IPS-15b (cell line): ENCODE data around the gene TLR5.
"Not testable (repeated sequence)": the region's sequence is repeated elsewhere in the genome, so short reads cannot be mapped to it uniquely, and the experiment has no call there.

ENCODE experiments used
- H3K27me3 ChIP-seq: one replicate; pipeline ENCODE4 v1.6.1; 2013; ENCODE audit warnings: low read length; ENCODE audit not compliant: control insufficient read depth, insufficient read depth
- H3K36me3 ChIP-seq: one replicate; pipeline ENCODE4 v1.6.1; 2013; ENCODE audit warnings: low read length; ENCODE audit not compliant: control insufficient read depth, insufficient read depth
- H3K4me1 ChIP-seq: one replicate; pipeline ENCODE4 v1.6.1; 2013; ENCODE audit warnings: mild to moderate bottlenecking, low read length; ENCODE audit not compliant: control insufficient read depth, insufficient read depth
- H3K4me3 ChIP-seq: one replicate; pipeline ENCODE4 v1.5.1; 2013; ENCODE audit warnings: low read depth, low read length
- H3K9ac ChIP-seq: one replicate; pipeline ENCODE4 v1.6.1; 2013; ENCODE audit warnings: low read depth, mild to moderate bottlenecking, low read length
- H3K9me3 ChIP-seq: one replicate; pipeline ENCODE4 v1.6.1; 2013; ENCODE audit warnings: mild to moderate bottlenecking, low read length; ENCODE audit not compliant: control insufficient read depth, insufficient read depth

Gene TLR5

GRCh38 chr1:223175633-223176032 lies 32.6 kb upstream of the TLR5 start:
- Histone ChIP-seq H3K4me3 (no peak overlapping the region), H3K9me3 (no peaks in the 10 kb centered on the region), H3K4me1 (no peaks in the 10 kb centered on the region), H3K36me3 (no peaks in the 10 kb centered on the region), H3K9ac (no peak overlapping the region), H3K27me3 (no peaks in the 10 kb centered on the region)

DNA sequence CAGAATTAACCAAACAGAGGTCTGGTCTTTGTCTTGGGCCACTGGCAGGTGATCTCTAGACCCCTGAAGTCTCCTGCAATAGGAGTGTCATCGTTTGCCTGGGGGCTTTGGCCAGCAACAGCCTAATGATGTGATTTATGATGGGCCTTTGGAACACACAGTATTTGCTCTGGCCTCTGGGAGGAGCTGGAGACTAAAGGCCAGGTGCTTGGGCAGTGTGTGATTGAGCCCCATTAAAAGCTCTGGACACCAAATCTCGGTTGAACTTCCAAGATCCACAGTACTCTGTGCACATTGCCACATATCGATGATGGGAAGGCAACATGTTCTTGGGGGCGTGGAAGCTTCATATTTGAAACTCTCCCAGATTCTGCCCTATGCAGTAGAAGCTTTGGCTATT lies 32.0 kb upstream of the TLR5 start:
- no peak overlapping the region for H3K4me3 ChIP-seq
- H3K4me1 ChIP-seq, result no peaks in the 10 kb centered on the region
- H3K36me3 ChIP-seq, result no peaks in the 10 kb centered on the region
- no peaks in the 10 kb centered on the region for H3K9me3 ChIP-seq
- H3K9ac ChIP-seq, result no peak overlapping the region
- no peaks in the 10 kb centered on the region for H3K27me3 ChIP-seq

- H3K27me3 ChIP-seq, H3K4me3 ChIP-seq, H3K4me1 ChIP-seq, H3K9ac ChIP-seq, H3K36me3 ChIP-seq, H3K9me3 ChIP-seq: not testable (repeated sequence)
These were observed 26.4 kb upstream of the TLR5 start for GRCh38 chr1:223169458-223169857.

DNA sequence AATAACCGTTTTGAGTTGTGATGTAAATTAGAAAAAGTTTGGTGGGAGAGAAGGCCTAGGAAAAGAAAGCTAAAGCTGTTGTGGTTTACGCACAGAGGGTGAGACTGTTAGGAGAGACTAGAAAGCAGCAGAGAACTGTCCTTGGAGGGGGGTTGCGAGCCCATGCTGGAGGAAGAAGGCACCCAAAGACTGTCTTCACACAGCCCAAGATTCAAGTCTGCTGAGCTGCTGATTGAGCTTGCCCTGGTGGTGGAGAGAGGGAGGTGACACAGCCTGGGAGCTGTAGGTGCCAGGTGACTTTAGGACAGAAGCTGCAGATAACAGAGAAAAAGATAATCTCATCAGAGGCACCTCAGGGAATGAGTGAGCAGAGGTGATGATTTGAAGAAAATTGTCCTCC lies 18.3 kb upstream of the TLR5 start:
- H3K36me3 ChIP-seq, result no peaks in the 10 kb centered on the region
- peaks cover 2% of the 10 kb centered on the region for H3K27me3 ChIP-seq
- no peaks in the 10 kb centered on the region for H3K4me1 ChIP-seq
- no peak overlapping the region for H3K9ac ChIP-seq
- H3K4me3 ChIP-seq, result no peak overlapping the region
- H3K9me3 ChIP-seq, result no peaks in the 10 kb centered on the region

- Histone ChIP-seq H3K9me3 (no peaks in the 10 kb centered on the region), H3K27me3 (no peaks in the 10 kb centered on the region), H3K36me3 (no peaks in the 10 kb centered on the region), H3K4me3 (no peak overlapping the region), H3K4me1 (no peaks in the 10 kb centered on the region), H3K9ac (no peak overlapping the region)
These were observed 13.3 kb upstream of the TLR5 start for GRCh38 chr1:223156343-223156742.

- Histone ChIP-seq H3K9ac (no peak overlapping the region), H3K9me3 (no peaks in the 10 kb centered on the region), H3K36me3 (no peaks in the 10 kb centered on the region), H3K4me1 (no peaks in the 10 kb centered on the region), H3K27me3 (no peaks in the 10 kb centered on the region), H3K4me3 (no peak overlapping the region)
These were observed 12.1 kb upstream of the TLR5 start for GRCh38 chr1:223155153-223155552.

DNA sequence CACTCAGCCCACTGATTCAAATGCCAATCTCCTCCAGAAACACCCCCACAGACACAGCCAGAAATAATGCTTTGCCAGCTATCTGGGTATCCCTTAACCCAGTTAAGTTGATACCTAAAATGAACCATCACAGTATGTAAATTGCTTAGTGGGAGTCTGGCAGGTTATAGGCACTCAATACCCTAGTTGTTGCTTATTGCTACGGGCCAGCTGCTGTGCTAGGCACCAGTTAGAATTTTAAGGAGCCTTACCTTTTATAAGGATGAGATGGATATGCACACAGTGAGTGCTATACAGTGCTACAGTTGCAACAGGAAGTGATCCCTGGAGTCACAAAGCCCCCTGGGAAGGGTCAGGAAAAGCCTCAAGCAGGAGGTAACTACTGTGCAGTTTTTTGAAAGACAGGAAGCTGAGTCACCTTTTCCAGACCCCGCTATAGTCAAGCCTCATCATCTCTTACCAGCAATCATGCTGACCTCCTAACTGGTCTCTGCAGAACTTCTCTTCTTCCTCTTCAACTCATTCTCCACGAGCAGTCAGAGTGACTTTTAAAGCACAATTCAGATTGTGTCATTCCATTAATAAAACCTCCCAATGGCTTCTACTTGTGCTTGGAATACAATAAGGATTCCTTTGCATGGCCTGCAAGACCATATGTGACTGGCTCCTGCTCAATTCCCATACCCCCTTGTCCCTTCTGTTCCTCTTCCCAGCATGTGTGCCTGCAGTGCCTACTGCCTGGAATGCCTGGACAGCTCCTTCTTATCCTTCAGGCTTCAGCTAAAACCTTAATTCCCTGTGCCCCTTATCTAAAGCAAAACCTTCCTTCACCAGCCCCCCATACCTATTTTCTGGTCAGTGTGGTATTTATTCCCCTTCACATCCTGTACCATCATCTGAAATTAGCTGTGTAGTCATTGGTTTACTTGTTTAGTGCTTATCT lies 10.4 kb upstream of the TLR5 start:
- no peaks in the 10 kb centered on the region for H3K4me1 ChIP-seq
- H3K36me3 ChIP-seq, result no peaks in the 10 kb centered on the region
- no peak overlapping the region for H3K9ac ChIP-seq

DNA sequence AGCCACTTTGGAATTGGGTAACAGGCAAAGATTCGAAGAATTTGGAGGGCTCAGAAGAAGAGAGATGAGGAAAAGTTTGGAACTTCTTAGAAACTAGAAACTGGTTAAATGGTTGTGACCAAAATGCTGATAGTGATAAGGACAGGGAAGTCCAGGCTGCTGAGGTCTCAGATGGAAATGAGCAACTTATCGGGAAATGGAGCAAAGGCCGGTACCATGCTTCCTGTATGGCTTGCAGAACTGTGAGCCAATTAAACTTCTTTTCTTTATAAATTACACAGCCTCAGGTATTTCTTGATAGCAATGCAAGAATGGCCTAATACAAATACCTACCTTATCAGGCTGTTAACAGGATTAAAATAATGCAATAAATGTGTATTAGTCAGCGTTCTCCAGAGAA lies 9.4 kb upstream of the TLR5 start:
- Histone ChIP-seq H3K9ac (no peak overlapping the region), H3K9me3 (no peaks in the 10 kb centered on the region), H3K4me1 (no peaks in the 10 kb centered on the region), H3K36me3 (no peaks in the 10 kb centered on the region), H3K27me3 (peaks cover 2% of the 10 kb centered on the region), H3K4me3 (no peak overlapping the region)

More for the DNA sequence above, 10.4 kb upstream of the TLR5 start:
- Histone ChIP-seq H3K9me3 (no peaks in the 10 kb centered on the region), H3K4me3 (no peak overlapping the region), H3K27me3 (no peaks in the 10 kb centered on the region)

- Histone ChIP-seq H3K4me1 (no peaks in the 10 kb centered on the region), H3K27me3 (peaks cover 2% of the 10 kb centered on the region), H3K9ac (no peak overlapping the region), H3K9me3 (no peaks in the 10 kb centered on the region), H3K4me3 (no peak overlapping the region), H3K36me3 (no peaks in the 10 kb centered on the region)
These were observed 7.4 kb upstream of the TLR5 start for GRCh38 chr1:223150443-223150842.

DNA sequence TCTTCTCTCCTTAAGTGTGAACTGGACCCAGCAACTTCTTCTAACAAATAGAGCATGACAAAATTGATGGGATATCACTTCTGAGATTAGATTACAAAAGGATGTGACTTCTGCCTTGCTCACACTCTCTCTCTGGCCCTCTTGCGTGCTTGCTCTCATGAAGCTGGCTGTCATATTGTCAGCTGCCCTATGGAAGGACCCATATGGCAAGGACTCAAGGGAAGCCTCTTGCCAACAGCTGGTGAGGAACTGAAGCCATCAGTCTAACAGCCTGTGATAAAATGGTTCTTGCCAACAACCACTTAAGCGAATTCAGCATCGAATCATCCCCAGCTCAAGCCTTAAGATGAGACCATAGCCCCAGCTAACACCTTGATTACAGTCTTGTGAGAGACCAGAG lies 4.8 kb upstream of the TLR5 start:
- Histone ChIP-seq H3K9me3 (no peaks in the 10 kb centered on the region), H3K4me3 (no peak overlapping the region), H3K4me1 (peaks cover 5% of the 10 kb centered on the region), H3K9ac (no peak overlapping the region), H3K27me3 (peaks cover 19% of the 10 kb centered on the region), H3K36me3 (no peaks in the 10 kb centered on the region)

- H3K36me3 ChIP-seq, result no peaks in the 10 kb centered on the region
- peaks cover 5% of the 10 kb centered on the region for H3K4me1 ChIP-seq
These were observed 4.4 kb upstream of the TLR5 start for GRCh38 chr1:223147409-223147808.

GRCh38 chr1:223146745-223147144 lies 3.7 kb upstream of the TLR5 start:
- no peak overlapping the region for H3K4me3 ChIP-seq
- H3K4me1 ChIP-seq, result peaks cover 5% of the 10 kb centered on the region
- no peaks in the 10 kb centered on the region for H3K9me3 ChIP-seq
- H3K27me3 ChIP-seq, result peaks cover 29% of the 10 kb centered on the region
- no peak overlapping the region for H3K9ac ChIP-seq
- H3K36me3 ChIP-seq, result no peaks in the 10 kb centered on the region

More at GRCh38 chr1:223147409-223147808, 4.4 kb upstream of the TLR5 start:
- Histone ChIP-seq H3K9me3 (no peaks in the 10 kb centered on the region), H3K4me3 (no peak overlapping the region), H3K27me3 (peaks cover 22% of the 10 kb centered on the region), H3K9ac (no peak overlapping the region)
